AG04449 (cell line): ENCODE results near the gene APOC1.

Source experiments
- CTCF ChIA-PET: fragments of 350-600 bp; formaldehyde crosslinking; extraction: SDS; loops from one replicate; lab custom pipeline; 2021; ENCODE audit warnings: antibody characterized with exemption; lab: Yijun Ruan, JAX
- POLR2A ChIA-PET: fragments of 400-600, 350-600 bp; formaldehyde crosslinking; extraction: SDS; loops from one replicate; lab custom pipeline; 2020; ENCODE audit warnings: antibody characterized with exemption, inconsistent platforms; lab: Yijun Ruan, JAX
- DNase-seq: peaks from one replicate; pipeline ENCODE4 v3.0.0-alpha.2; 2010; ENCODE audit warnings: low read depth, low spot score
- H3K4me3 ChIP-seq: 2 replicates; pipeline ENCODE4 v1.5.1; 2011; ENCODE audit warnings: low read depth, mild to moderate bottlenecking, control low read depth, low read length
- CTCF ChIP-seq: IDR thresholded peaks from one replicate; pipeline ENCODE4 v1.5.1; 2011; ENCODE audit warnings: mild to moderate bottlenecking, moderate library complexity, low read length, control low read depth, inconsistent platforms; ENCODE audit not compliant: insufficient read depth; ENCODE audit errors: missing control alignments

APOC1 gene

GRCh38 chr19:44903216-44903601, 11.2 kb upstream of the APOC1 start:
- no peak for TF ChIP-seq CTCF
- DNase-seq = no peak
- H3K4me3 ChIP-seq = no peak overlapping the region
- POLR2A ChIA-PET = no interaction called here
- CTCF ChIA-PET = interaction anchor here (0.7 to 10.3 kb wide), 16 partner anchors 8 to 435 kb away, joined by 3 to 208 read pairs (median 4); partner anchors contain the start of genes APOC1, CLPTM1 and TOMM40

- peak; percentile 97 for TF ChIP-seq CTCF
- POLR2A ChIA-PET = no interaction called here
- no peak for DNase-seq
- CTCF ChIA-PET = interaction anchor here (0.6 to 10.3 kb wide), 23 partner anchors 9 to 434 kb away, joined by 3 to 208 read pairs (median 4); partner anchors contain the start of genes APOC1, CLASRP, CLPTM1 and TOMM40
- H3K4me3 ChIP-seq = no peak overlapping the region
Measured at GRCh38 chr19:44903602-44904425, 10.6 kb upstream of the APOC1 start.

GRCh38 chr19:44904426-44904994, 9.9 kb upstream of the APOC1 start:
- H3K4me3 ChIP-seq = no peak overlapping the region
- ChIA-PET POLR2A (interaction anchor here (0.8 kb wide), 1 partner anchor 50 kb away, joined by 3 read pairs; the partner anchor contains the start of gene CLPTM1), CTCF (interaction anchor here (0.6 to 10.3 kb wide), 24 partner anchors 8 to 434 kb away, joined by 3 to 208 read pairs (median 4); partner anchors contain the start of genes APOC1, CLASRP, CLPTM1 and TOMM40)
- no peak for DNase-seq
- TF ChIP-seq CTCF = no peak

- H3K4me3 ChIP-seq = peak within 1 kb of the TSS; percentile 20
- TF ChIP-seq CTCF = no peak
- CTCF ChIA-PET = interaction anchor here (0.5 to 10.3 kb wide), 17 partner anchors 8 to 432 kb away, joined by 3 to 208 read pairs (median 4); partner anchors contain the start of genes APOC2 and CLPTM1
- no peak for DNase-seq
- POLR2A ChIA-PET = interaction anchor here (0.8 to 1.2 kb wide), 3 partner anchors 16 to 49 kb away, joined by 3 to 4 read pairs (median 3); partner anchors contain the start of gene CLPTM1
Measured at GRCh38 chr19:44905437-44906160, 8.8 kb upstream of the APOC1 start, which contains the start of gene APOE. Gene APOE, plus strand, starts transcription at chr19:44905796. Its CDS starts 829 bp downstream, at chr19:44906625.

GRCh38 chr19:44907613-44908012, 6.8 kb upstream of the APOC1 start:
- ChIA-PET POLR2A (no interaction called here), CTCF (interaction anchor here (1.1 to 10.3 kb wide), 2 partner anchors 47 to 137 kb away, joined by 3 to 208 read pairs; partner anchors contain the start of gene CLPTM1)
- no peak for DNase-seq
- no peak for TF ChIP-seq CTCF
- H3K4me3 ChIP-seq = no peak overlapping the region
